Nephron (organoid): ENCODE results near the gene IFNA10.
"Not testable (repeated sequence)": the region's sequence is repeated elsewhere in the genome, so short reads cannot be mapped to it uniquely, and the experiment has no call there.

Source experiments
- H3K27ac Mint-ChIP-seq, 3 experiments: 2 replicates each; pipeline ENCODE4 v1.8.0; 2020; ENCODE audit warnings: mixed read lengths in 3 of 3, mild to moderate bottlenecking in 2 of 3, moderate library complexity in 1 of 3
- H3K27me3 Mint-ChIP-seq: 2 replicates; pipeline ENCODE4 v1.8.0; 2021; ENCODE audit warnings: low read depth, mild to moderate bottlenecking, moderate library complexity, mixed read lengths
- H3K36me3 Mint-ChIP-seq: 2 replicates; pipeline ENCODE4 v1.8.0; 2020; ENCODE audit warnings: low read depth, mixed read lengths
- H3K4me1 Mint-ChIP-seq: 2 replicates; pipeline ENCODE4 v1.8.0; 2020; ENCODE audit warnings: mixed read lengths
- H3K4me3 Mint-ChIP-seq, 3 experiments: 2 replicates each; pipeline ENCODE4 v1.8.0; 2020; ENCODE audit warnings: mild to moderate bottlenecking in 3 of 3, mixed read lengths in 3 of 3, moderate library complexity in 2 of 3
- H3K9me3 Mint-ChIP-seq: 2 replicates; pipeline ENCODE4 v1.8.0; 2020; ENCODE audit warnings: mixed read lengths
- CTCF ChIP-seq, 3 experiments: fragments of 200-600 bp; sonication (generic); IDR thresholded peaks; one replicate each; pipeline ENCODE4 v1.5.0; 2021; ENCODE audit warnings: antibody characterized with exemption in 3 of 3; ENCODE audit not compliant: unreplicated experiment in 3 of 3

Gene IFNA10

GRCh38 chr9:21239911-21240310 is 33.0 kb upstream of the IFNA10 start, which contains the start of gene IFNA14:
IFNA14 (minus strand) TSS chr9:21240005; CDS start chr9:21239935, 70 bp downstream.
- no peaks in the 10 kb centered on the region for H3K36me3 Mint-ChIP-seq
- peaks cover 5% of the 10 kb centered on the region for H3K27me3 Mint-ChIP-seq
- no peak within 1 kb of the TSS for H3K4me3 Mint-ChIP-seq
- no peaks in the 10 kb centered on the region for H3K9me3 Mint-ChIP-seq
- TF ChIP-seq CTCF (IDR thresholded peaks at IDR 0.05; ENCODE audit: unreplicated experiment in 3 of 3), result no peak
- no peak within 1 kb of the TSS for H3K27ac Mint-ChIP-seq
- H3K4me1 Mint-ChIP-seq, result no peaks in the 10 kb centered on the region

DNA sequence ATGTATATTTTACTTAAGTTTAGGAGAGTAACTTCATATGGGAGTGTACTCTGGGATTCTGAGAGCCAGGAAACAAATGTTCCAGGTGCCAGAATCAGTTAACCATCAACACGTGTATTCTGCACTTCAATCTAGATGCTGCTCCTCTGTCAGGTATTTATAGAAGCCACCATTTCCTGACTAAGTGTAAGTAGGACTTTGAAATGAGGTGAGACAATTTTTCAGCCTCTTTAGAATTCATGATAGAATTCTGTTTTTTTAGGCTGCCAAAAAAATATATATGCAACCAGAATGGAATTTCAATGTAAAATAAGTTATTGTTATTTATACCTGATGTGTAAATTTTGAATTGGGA is 29.4 kb upstream of the IFNA10 start:
- not testable (repeated sequence) for H3K4me3 Mint-ChIP-seq, H3K9me3 Mint-ChIP-seq, H3K27me3 Mint-ChIP-seq, H3K4me1 Mint-ChIP-seq, H3K36me3 Mint-ChIP-seq, H3K27ac Mint-ChIP-seq

- TF ChIP-seq CTCF (IDR thresholded peaks at IDR 0.05; ENCODE audit: unreplicated experiment in 3 of 3), result peak; percentile 42 to 59 (median 48)
- H3K27ac Mint-ChIP-seq, H3K4me1 Mint-ChIP-seq, H3K36me3 Mint-ChIP-seq, H3K27me3 Mint-ChIP-seq, H3K4me3 Mint-ChIP-seq, H3K9me3 Mint-ChIP-seq: not testable (repeated sequence)
Observed at GRCh38 chr9:21235468-21236359, 28.8 kb upstream of the IFNA10 start.

DNA sequence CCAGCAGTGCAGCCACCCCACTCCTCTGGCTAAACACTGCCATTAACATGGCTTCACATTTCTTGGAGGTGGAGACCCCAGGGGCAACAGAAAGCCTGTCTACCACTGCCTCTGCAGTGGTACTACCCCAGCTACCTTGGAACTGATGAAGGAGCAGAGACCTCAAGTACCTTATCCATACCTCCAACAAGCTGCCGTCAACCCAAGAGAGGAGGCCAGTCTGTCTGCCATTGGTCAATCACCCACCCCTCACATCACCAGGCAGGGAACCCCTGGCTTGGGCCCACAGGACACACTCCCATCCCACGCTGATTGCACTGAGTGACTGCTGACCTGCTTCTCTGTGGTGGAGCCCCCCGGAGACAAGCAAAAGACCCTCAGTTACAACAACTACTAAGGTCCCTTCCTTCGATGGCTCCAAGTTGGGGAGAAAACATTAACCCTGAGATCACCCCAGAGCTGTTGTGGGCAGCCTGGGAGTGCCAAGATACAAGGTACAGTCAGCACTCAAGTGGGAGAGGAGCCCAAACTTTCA is 27.3 kb upstream of the IFNA10 start:
- no peaks in the 10 kb centered on the region for H3K36me3 Mint-ChIP-seq
- H3K27me3 Mint-ChIP-seq, result peaks cover 5% of the 10 kb centered on the region
- H3K4me1 Mint-ChIP-seq, result no peaks in the 10 kb centered on the region
- H3K27ac Mint-ChIP-seq, result no peak overlapping the region
- no peak for TF ChIP-seq CTCF (IDR thresholded peaks at IDR 0.05; ENCODE audit: unreplicated experiment in 3 of 3)
- no peak overlapping the region for H3K4me3 Mint-ChIP-seq
- H3K9me3 Mint-ChIP-seq, result no peaks in the 10 kb centered on the region

DNA sequence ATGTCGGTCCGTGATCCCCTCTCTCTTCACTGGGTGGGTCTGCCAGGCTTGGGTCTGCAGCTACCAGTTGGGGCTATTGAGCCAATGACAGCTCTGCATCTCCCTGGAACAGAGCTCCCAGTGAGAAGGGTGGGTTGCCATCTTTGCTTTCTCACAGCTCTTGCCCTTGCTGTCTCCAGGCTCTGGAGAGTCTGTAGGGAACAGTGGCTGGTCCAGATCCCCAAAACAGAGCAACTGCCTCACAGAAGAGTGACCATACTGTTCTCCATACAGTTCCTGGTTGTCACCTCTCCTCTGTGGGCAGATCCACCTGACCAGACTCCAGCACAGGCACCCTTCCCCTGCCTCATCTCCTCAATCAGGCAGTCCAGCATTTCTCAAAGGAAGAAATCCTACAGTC is 26.3 kb upstream of the IFNA10 start:
- Mint-ChIP-seq H3K9me3 (no peaks in the 10 kb centered on the region), H3K27me3 (peaks cover 5% of the 10 kb centered on the region), H3K27ac (no peak overlapping the region), H3K4me1 (no peaks in the 10 kb centered on the region), H3K4me3 (no peak overlapping the region), H3K36me3 (no peaks in the 10 kb centered on the region)
- no peak for TF ChIP-seq CTCF (IDR thresholded peaks at IDR 0.05; ENCODE audit: unreplicated experiment in 3 of 3)

DNA sequence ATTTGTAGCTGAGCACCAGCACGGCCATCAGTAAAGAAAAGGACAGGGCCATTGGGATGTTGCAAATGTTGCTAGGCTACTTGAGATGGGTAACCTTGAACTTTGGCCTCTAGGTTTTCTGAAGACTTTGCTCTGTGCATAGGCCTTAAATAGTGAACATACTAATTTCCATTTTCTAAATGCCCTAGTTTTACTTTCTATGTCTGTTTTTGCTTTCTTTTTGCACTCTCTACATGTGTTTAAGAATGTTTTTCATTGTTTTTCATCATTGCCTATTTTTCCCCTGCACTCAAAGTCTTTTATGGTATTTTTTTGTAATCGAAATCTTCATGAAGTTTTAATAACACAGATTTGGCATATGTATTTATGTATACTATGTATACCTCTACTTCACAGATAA is 21.2 kb upstream of the IFNA10 start, which contains the start of gene IFNA17:
Gene IFNA17 (minus strand): TSS at position 101 of the 400 bp plus-strand sequence. CDS start 49 bp downstream, at position 52.
- Mint-ChIP-seq H3K36me3 (no peaks in the 10 kb centered on the region), H3K4me3 (no peak within 1 kb of the TSS), H3K27ac (no peak within 1 kb of the TSS), H3K4me1 (no peaks in the 10 kb centered on the region), H3K27me3 (no peaks in the 10 kb centered on the region), H3K9me3 (no peaks in the 10 kb centered on the region)
- TF ChIP-seq CTCF (IDR thresholded peaks at IDR 0.05; ENCODE audit: unreplicated experiment in 3 of 3), result no peak

DNA sequence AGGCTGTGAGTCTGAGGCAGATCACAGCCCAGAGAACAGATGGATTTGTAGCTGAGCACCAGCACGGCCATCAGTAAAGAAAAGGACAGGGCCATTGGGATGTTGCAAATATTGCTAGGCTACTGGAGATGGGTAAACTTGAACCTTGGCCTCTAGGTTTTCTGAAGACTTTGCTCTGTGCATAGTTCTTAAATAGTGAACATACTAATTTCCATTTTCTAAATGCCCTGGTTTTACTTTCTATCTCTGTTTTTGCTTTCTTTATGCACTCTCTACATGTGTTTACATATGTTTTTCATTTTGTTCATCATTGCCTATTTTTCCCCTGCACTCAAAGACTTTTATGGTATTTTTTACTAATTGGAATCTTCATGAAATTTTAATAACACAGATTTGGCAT is 10.3 kb upstream of the IFNA10 start, which contains the start of gene IFNA16:
Gene IFNA16 (minus strand): TSS at position 101 of the 400 bp plus-strand sequence. CDS start 6 bp downstream, at position 95.
- H3K4me1 Mint-ChIP-seq, result not testable (repeated sequence)

More for the DNA sequence above, 10.3 kb upstream of the IFNA10 start, which contains the start of gene IFNA16:
- not testable (repeated sequence) for H3K27ac Mint-ChIP-seq, H3K27me3 Mint-ChIP-seq, H3K9me3 Mint-ChIP-seq, H3K36me3 Mint-ChIP-seq, H3K4me3 Mint-ChIP-seq
